ENCODE results near the gene DIMT1. TPM values are rescaled to one million over a fixed set of nuclear protein-coding genes. Genes with fewer than 3 reads are reported as not detected.

The DIMT1 gene
- total RNA-seq, 4 donors from 2014 or later = 2.1 to 11.6 (median 5.8) TPM

- Histone ChIP-seq H3K4me3 (no peak overlapping the region), H3K36me3 (peaks cover 0 to 37% (median 0%) of the 10 kb centered on the region in 3 donors), H3K27ac (no peak overlapping the region), H3K9me3 (no peaks in the 10 kb centered on the region), H3K27me3 (no peaks in the 10 kb centered on the region), H3K4me1 (no peaks in the 10 kb centered on the region)
- DNase-seq = no peak
- TF ChIP-seq POLR2A (IDR thresholded peaks at IDR 0.05) (no peak), CTCF (IDR thresholded peaks at IDR 0.05) (no peak)
Measured at GRCh38 chr5:62369039-62369438, 34.7 kb downstream of the DIMT1 start.

- Histone ChIP-seq H3K27me3 (no peaks in the 10 kb centered on the region), H3K27ac (no peak overlapping the region), H3K9me3 (no peaks in the 10 kb centered on the region), H3K36me3 (peaks cover 0 to 75% (median 0%) of the 10 kb centered on the region in 3 donors), H3K4me3 (no peak overlapping the region), H3K4me1 (no peaks in the 10 kb centered on the region)
- no peak for TF ChIP-seq CTCF (IDR thresholded peaks at IDR 0.05)
- no peak for TF ChIP-seq POLR2A (IDR thresholded peaks at IDR 0.05)
- DNase-seq = no peak
Measured at GRCh38 chr5:62362701-62363100, 41.0 kb downstream of the DIMT1 start.

GRCh38 chr5:62354028-62354874, 49.5 kb downstream of the DIMT1 start:
- no peak for DNase-seq
- no peaks in the 10 kb centered on the region for H3K27me3 ChIP-seq
- no peaks in the 10 kb centered on the region for H3K4me1 ChIP-seq
- H3K4me3 ChIP-seq = no peak overlapping the region
- H3K9me3 ChIP-seq = no peaks in the 10 kb centered on the region
- H3K27ac ChIP-seq = no peak overlapping the region
- TF ChIP-seq POLR2A (IDR thresholded peaks at IDR 0.05) = no peak
- peak in 5 of 6 experiments; percentile 53 to 85 (median 82) for TF ChIP-seq CTCF (IDR thresholded peaks at IDR 0.05)
- H3K36me3 ChIP-seq = peaks cover 0 to 64% (median 0%) of the 10 kb centered on the region in 3 donors

- Histone ChIP-seq H3K36me3 (peaks cover 0 to 40% (median 0%) of the 10 kb centered on the region in 3 donors), H3K27me3 (no peaks in the 10 kb centered on the region), H3K4me1 (peaks cover 0 to 5% (median 0%) of the 10 kb centered on the region in 4 donors), H3K9me3 (no peaks in the 10 kb centered on the region), H3K4me3 (no peak overlapping the region), H3K27ac (no peak overlapping the region)
- DNase-seq = no peak
- TF ChIP-seq POLR2A (IDR thresholded peaks at IDR 0.05) = no peak
- TF ChIP-seq CTCF (IDR thresholded peaks at IDR 0.05) = no peak
Measured at GRCh38 chr5:62348723-62349481, 54.8 kb downstream of the DIMT1 start.

GRCh38 chr5:62347928-62348327, 55.8 kb downstream of the DIMT1 start:
- no peaks in the 10 kb centered on the region for H3K27me3 ChIP-seq
- no peaks in the 10 kb centered on the region for H3K9me3 ChIP-seq
- no peak overlapping the region for H3K4me3 ChIP-seq
- H3K27ac ChIP-seq = no peak overlapping the region
- peaks cover 0 to 31% (median 0%) of the 10 kb centered on the region in 3 donors for H3K36me3 ChIP-seq
- peaks cover 0 to 5% (median 0%) of the 10 kb centered on the region in 4 donors for H3K4me1 ChIP-seq
- DNase-seq = no peak
- TF ChIP-seq CTCF (IDR thresholded peaks at IDR 0.05) (no peak), POLR2A (IDR thresholded peaks at IDR 0.05) (no peak)

Data from Peyer's patch (tissue), 4 donors.